ENCODE data around the gene LIFR. TPM values are rescaled to one million over a fixed set of nuclear protein-coding genes. Genes with fewer than 3 reads are reported as not detected.
A peak's percentile ranks its signal among the peaks of the same experiment; 100 is the strongest.

Gene LIFR
- total RNA-seq, 1 experiment from 2014 or later = 3.7 TPM

DNA sequence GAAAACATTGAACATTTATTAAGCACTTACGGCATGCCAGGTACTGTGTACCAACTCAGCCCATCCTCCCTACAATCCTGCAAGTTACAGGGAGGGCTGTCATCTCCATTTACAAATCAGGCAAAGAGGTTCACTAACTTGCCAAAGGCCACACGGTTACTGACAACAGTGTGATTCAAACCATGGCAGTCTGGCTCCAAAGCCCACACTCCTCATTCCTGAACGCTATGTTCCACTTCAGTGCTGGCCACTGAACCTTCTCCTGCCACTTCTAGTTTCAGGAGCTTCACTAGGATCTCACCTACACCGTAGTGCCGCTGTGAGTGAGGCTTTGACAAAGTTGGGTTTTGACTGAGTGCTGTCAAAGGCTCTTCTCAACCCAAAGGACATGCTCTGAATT, 7.2 kb upstream of the LIFR start:
- Mint-ChIP-seq H3K4me1 (ENCODE audit: insufficient read depth, unreplicated experiment) (no peaks in the 10 kb centered on the region), H3K9me3 (ENCODE audit: unreplicated experiment) (no peaks in the 10 kb centered on the region), H3K27me3 (ENCODE audit: insufficient read depth, unreplicated experiment) (no peaks in the 10 kb centered on the region), H3K36me3 (ENCODE audit: insufficient read depth, unreplicated experiment) (no peaks in the 10 kb centered on the region), H3K4me3 (ENCODE audit: unreplicated experiment) (no peak overlapping the region), H3K27ac (ENCODE audit: low read depth, unreplicated experiment) (no peak overlapping the region)
- BruUV-seq (replicated peaks) = no TSS peak
- TF ChIP-seq, protein P1, sequence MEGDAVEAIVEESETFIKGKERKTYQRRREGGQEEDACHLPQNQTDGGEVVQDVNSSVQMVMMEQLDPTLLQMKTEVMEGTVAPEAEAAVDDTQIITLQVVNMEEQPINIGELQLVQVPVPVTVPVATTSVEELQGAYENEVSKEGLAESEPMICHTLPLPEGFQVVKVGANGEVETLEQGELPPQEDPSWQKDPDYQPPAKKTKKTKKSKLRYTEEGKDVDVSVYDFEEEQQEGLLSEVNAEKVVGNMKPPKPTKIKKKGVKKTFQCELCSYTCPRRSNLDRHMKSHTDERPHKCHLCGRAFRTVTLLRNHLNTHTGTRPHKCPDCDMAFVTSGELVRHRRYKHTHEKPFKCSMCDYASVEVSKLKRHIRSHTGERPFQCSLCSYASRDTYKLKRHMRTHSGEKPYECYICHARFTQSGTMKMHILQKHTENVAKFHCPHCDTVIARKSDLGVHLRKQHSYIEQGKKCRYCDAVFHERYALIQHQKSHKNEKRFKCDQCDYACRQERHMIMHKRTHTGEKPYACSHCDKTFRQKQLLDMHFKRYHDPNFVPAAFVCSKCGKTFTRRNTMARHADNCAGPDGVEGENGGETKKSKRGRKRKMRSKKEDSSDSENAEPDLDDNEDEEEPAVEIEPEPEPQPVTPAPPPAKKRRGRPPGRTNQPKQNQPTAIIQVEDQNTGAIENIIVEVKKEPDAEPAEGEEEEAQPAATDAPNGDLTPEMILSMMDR (IDR thresholded peaks at IDR 0.05; ENCODE audit: unreplicated experiment) = no peak
- intact Hi-C loops (cut with micrococcal nuclease) = no loop called here
- POLR2A ChIA-PET = interaction anchor here (0.5 to 1.1 kb wide), 3 partner anchors 8 to 28 kb away, joined by 3 to 4 read pairs (median 3); no protein-coding TSS in a partner anchor
- CTCF ChIA-PET = interaction anchor here (1.0 to 1.6 kb wide), 2 partner anchors 8 to 122 kb away, joined by 3 to 5 read pairs; no protein-coding TSS in a partner anchor
- no peak for DNase-seq (ENCODE audit: unreplicated experiment)

GRCh38 chr5:38562444-38563210, 6.2 kb upstream of the LIFR start:
- TF ChIP-seq, protein P1 (IDR thresholded peaks at IDR 0.05; ENCODE audit: unreplicated experiment) = no peak
- ChIA-PET CTCF (interaction anchor here (1.6 kb wide), 1 partner anchor 9 kb away, joined by 3 read pairs; no protein-coding TSS in a partner anchor), POLR2A (interaction anchor here (1.1 kb wide), 1 partner anchor 9 kb away, joined by 3 read pairs; no protein-coding TSS in a partner anchor)
- no peak for DNase-seq (ENCODE audit: unreplicated experiment)
- H3K9me3 Mint-ChIP-seq (ENCODE audit: unreplicated experiment) = no peaks in the 10 kb centered on the region
- no peaks in the 10 kb centered on the region for H3K4me1 Mint-ChIP-seq (ENCODE audit: insufficient read depth, unreplicated experiment)
- no peak overlapping the region for H3K27ac Mint-ChIP-seq (ENCODE audit: low read depth, unreplicated experiment)
- BruUV-seq (replicated peaks) = no TSS peak
- intact Hi-C loops (cut with micrococcal nuclease) = no loop called here
- no peaks in the 10 kb centered on the region for H3K36me3 Mint-ChIP-seq (ENCODE audit: insufficient read depth, unreplicated experiment)
- no peaks in the 10 kb centered on the region for H3K27me3 Mint-ChIP-seq (ENCODE audit: insufficient read depth, unreplicated experiment)
- no peak overlapping the region for H3K4me3 Mint-ChIP-seq (ENCODE audit: unreplicated experiment)

DNA sequence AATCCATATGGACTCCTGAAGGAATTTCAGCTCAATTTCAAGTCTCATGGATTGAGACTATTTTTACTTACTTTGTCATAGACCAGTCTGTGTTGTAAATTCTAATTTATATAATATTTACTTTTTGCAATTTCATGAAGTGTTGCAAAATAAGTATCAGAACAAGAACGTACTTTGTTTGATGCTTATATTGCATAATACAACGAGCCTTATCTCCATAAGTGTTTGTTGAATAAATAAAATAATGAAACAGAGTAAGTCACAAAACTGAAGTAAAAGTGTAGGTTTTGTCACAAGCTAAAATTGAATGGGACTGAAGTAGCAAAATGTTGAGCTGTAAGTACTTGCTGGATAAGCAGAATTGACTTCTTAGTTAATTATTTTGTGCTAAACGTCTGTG, 3.0 kb upstream of the LIFR start:
- H3K4me3 Mint-ChIP-seq (ENCODE audit: unreplicated experiment) = no peak overlapping the region
- POLR2A ChIA-PET = interaction anchor here (0.6 kb wide), 1 partner anchor 49 kb away, joined by 3 read pairs; no protein-coding TSS in a partner anchor
- BruUV-seq (replicated peaks) = no TSS peak
- H3K27me3 Mint-ChIP-seq (ENCODE audit: insufficient read depth, unreplicated experiment) = no peaks in the 10 kb centered on the region
- H3K9me3 Mint-ChIP-seq (ENCODE audit: unreplicated experiment) = no peaks in the 10 kb centered on the region
- H3K36me3 Mint-ChIP-seq (ENCODE audit: insufficient read depth, unreplicated experiment) = no peaks in the 10 kb centered on the region
- TF ChIP-seq, protein P1 (IDR thresholded peaks at IDR 0.05; ENCODE audit: unreplicated experiment) = no peak
- no peaks in the 10 kb centered on the region for H3K4me1 Mint-ChIP-seq (ENCODE audit: insufficient read depth, unreplicated experiment)
- intact Hi-C loops (cut with micrococcal nuclease) = loop anchor here (5.0 kb wide), 1 partner anchor 363 kb away; no protein-coding TSS in a partner anchor
- CTCF ChIA-PET = interaction anchor here (0.7 to 1.3 kb wide), 3 partner anchors 40 to 249 kb away, joined by 3 to 6 read pairs (median 4); no protein-coding TSS in a partner anchor
- no peak for DNase-seq (ENCODE audit: unreplicated experiment)
- no peak overlapping the region for H3K27ac Mint-ChIP-seq (ENCODE audit: low read depth, unreplicated experiment)

- no peaks in the 10 kb centered on the region for H3K4me1 Mint-ChIP-seq (ENCODE audit: insufficient read depth, unreplicated experiment)
- POLR2A ChIA-PET = interaction anchor here (0.6 to 1.6 kb wide), 19 partner anchors 9 to 400 kb away, joined by 3 to 12 read pairs (median 3); no protein-coding TSS in a partner anchor
- no peaks in the 10 kb centered on the region for H3K36me3 Mint-ChIP-seq (ENCODE audit: insufficient read depth, unreplicated experiment)
- no peak for DNase-seq (ENCODE audit: unreplicated experiment)
- H3K9me3 Mint-ChIP-seq (ENCODE audit: unreplicated experiment) = no peaks in the 10 kb centered on the region
- no TSS peak for BruUV-seq (replicated peaks)
- TF ChIP-seq, protein P1 (IDR thresholded peaks at IDR 0.05; ENCODE audit: unreplicated experiment) = no peak
- intact Hi-C loops (cut with micrococcal nuclease) = loop anchor here (2.0 to 5.0 kb wide), 3 partner anchors 41 to 365 kb away; no protein-coding TSS in a partner anchor
- no peak overlapping the region for H3K27ac Mint-ChIP-seq (ENCODE audit: low read depth, unreplicated experiment)
- H3K27me3 Mint-ChIP-seq (ENCODE audit: insufficient read depth, unreplicated experiment) = no peaks in the 10 kb centered on the region
- CTCF ChIA-PET = interaction anchor here (0.5 to 1.0 kb wide), 7 partner anchors 64 to 277 kb away, joined by 3 to 4 read pairs (median 3); no protein-coding TSS in a partner anchor
- H3K4me3 Mint-ChIP-seq (ENCODE audit: unreplicated experiment) = peak overlapping the region; percentile 81
Observed at GRCh38 chr5:38557792-38558191, 1.3 kb upstream of the LIFR start.

Data from MCF 10A (cell line).